Kidney epithelial cell (primary cell): ENCODE results near the gene OPCML. TPM values are rescaled to one million over a fixed set of nuclear protein-coding genes. Genes with fewer than 3 reads are reported as not detected.

Experiments used
- DNase-seq: peaks from one replicate; pipeline ENCODE4 v3.0.0-alpha.2; 2010; ENCODE audit warnings: low read depth
- H3K27me3 ChIP-seq: 2 replicates; pipeline ENCODE4 v1.6.0; 2011; ENCODE audit warnings: low read length; ENCODE audit not compliant: control insufficient read depth, insufficient read depth
- H3K36me3 ChIP-seq: 2 replicates; pipeline ENCODE4 v1.5.1; 2011; ENCODE audit warnings: low read length; ENCODE audit not compliant: control insufficient read depth, insufficient read depth
- H3K4me3 ChIP-seq: 2 replicates; pipeline ENCODE4 v1.5.1; 2011; ENCODE audit warnings: low read depth, mild to moderate bottlenecking, control low read depth, low read length
- CTCF ChIP-seq: IDR thresholded peaks from 2 replicates; pipeline ENCODE4 v1.5.1; 2011; ENCODE audit warnings: mild to moderate bottlenecking, moderate library complexity, low read length, control low read depth, inconsistent platforms; ENCODE audit not compliant: insufficient read depth, poor library complexity, severe bottlenecking
- total RNA-seq: library from RNA; depleted of rRNA; stranded (reverse); fragments of >200 nt; gene quantifications from 2 replicates; pipeline ENCODE4 v1.2.3, GENCODE V29; 2015

The OPCML gene
- total RNA-seq, 1 donor from 2014 or later: under 0.01 TPM

GRCh38 chr11:132976115-132976514, 556.2 kb downstream of the OPCML start:
- TF ChIP-seq CTCF: no peak
- H3K27me3 ChIP-seq: no peaks in the 10 kb centered on the region
- no peaks in the 10 kb centered on the region for H3K36me3 ChIP-seq

GRCh38 chr11:132973686-132974085, 558.6 kb downstream of the OPCML start:
- Histone ChIP-seq H3K27me3 (no peaks in the 10 kb centered on the region), H3K4me3 (no peak overlapping the region), H3K36me3 (no peaks in the 10 kb centered on the region)
- no peak for DNase-seq
- no peak for TF ChIP-seq CTCF

More at GRCh38 chr11:132976115-132976514, 556.2 kb downstream of the OPCML start:
- DNase-seq: no peak
- no peak overlapping the region for H3K4me3 ChIP-seq

- Histone ChIP-seq H3K4me3 (no peak overlapping the region), H3K27me3 (no peaks in the 10 kb centered on the region), H3K36me3 (no peaks in the 10 kb centered on the region)
- TF ChIP-seq CTCF: no peak
- DNase-seq: no peak
Observed at GRCh38 chr11:132972565-132972964, 559.7 kb downstream of the OPCML start.

- no peak overlapping the region for H3K4me3 ChIP-seq
- no peaks in the 10 kb centered on the region for H3K27me3 ChIP-seq
- no peaks in the 10 kb centered on the region for H3K36me3 ChIP-seq
- TF ChIP-seq CTCF: no peak
- no peak for DNase-seq
Observed at GRCh38 chr11:132971351-132971750, 561.0 kb downstream of the OPCML start.

- Histone ChIP-seq H3K4me3 (no peak overlapping the region), H3K36me3 (no peaks in the 10 kb centered on the region), H3K27me3 (no peaks in the 10 kb centered on the region)
- no peak for DNase-seq
- no peak for TF ChIP-seq CTCF
Observed at GRCh38 chr11:132969892-132970291, 562.4 kb downstream of the OPCML start.

- DNase-seq: no peak
- TF ChIP-seq CTCF: no peak
- Histone ChIP-seq H3K27me3 (peaks cover 2% of the 10 kb centered on the region), H3K36me3 (no peaks in the 10 kb centered on the region), H3K4me3 (no peak overlapping the region)
Observed at GRCh38 chr11:132962041-132962440, 570.3 kb downstream of the OPCML start.
